ENCODE measurements around the gene TMEM198.

DNA sequence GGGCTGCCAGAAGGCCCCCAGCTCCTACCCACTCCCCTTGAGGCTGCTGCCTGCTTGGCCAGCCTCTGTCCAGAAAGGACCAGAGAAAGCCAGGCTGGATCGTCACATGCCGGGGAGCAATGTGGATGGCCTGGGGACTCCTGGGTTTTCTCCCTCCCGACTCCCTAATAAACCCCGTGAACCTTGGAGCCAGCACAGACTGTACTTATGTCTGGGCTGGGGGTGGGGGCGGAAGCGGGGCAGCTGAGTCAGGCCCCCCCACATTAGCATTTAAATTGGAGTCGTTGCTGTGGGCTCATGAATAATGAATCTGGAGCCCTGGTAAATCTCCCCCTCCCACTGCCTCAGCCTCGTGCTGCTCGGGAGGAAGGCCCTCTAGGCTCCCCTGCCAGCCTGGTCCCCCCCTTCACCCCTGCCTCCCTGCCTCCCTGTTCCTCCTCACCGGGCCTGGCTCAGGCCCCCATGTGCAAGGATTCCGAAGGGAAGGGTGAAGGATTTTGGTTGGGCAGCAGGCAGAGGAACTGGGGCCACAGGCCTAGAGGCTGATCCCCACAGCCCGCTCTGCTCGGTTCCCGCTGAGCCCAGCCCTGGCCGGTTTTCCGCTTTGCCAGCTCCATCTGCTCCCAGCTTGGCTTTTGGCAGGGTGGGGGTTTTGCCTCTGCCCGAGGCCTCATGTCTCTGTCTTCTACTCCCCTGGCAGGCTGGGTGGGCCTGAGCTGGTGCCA is 36.9 kb upstream of the TMEM198 start:
- TF ChIP-seq, protein P1, sequence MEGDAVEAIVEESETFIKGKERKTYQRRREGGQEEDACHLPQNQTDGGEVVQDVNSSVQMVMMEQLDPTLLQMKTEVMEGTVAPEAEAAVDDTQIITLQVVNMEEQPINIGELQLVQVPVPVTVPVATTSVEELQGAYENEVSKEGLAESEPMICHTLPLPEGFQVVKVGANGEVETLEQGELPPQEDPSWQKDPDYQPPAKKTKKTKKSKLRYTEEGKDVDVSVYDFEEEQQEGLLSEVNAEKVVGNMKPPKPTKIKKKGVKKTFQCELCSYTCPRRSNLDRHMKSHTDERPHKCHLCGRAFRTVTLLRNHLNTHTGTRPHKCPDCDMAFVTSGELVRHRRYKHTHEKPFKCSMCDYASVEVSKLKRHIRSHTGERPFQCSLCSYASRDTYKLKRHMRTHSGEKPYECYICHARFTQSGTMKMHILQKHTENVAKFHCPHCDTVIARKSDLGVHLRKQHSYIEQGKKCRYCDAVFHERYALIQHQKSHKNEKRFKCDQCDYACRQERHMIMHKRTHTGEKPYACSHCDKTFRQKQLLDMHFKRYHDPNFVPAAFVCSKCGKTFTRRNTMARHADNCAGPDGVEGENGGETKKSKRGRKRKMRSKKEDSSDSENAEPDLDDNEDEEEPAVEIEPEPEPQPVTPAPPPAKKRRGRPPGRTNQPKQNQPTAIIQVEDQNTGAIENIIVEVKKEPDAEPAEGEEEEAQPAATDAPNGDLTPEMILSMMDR (IDR thresholded peaks at IDR 0.05), result no peak
- no peak for TF ChIP-seq ZFX (IDR thresholded peaks at IDR 0.05; ENCODE audit: borderline replicate concordance)
